ENCODE measurements around the gene MYLK4.

- TF ChIP-seq EZH2 (IDR thresholded peaks at IDR 0.05; ENCODE audit: borderline replicate concordance, low read depth, low read length, severe bottlenecking) (no peak), MAX (IDR thresholded peaks at IDR 0.05; ENCODE audit: insufficient read depth, insufficient read length) (no peak), FOS (IDR thresholded peaks at IDR 0.05; ENCODE audit: borderline replicate concordance, insufficient read depth, low read length) (no peak), CTCF (IDR thresholded peaks at IDR 0.05; ENCODE audit: extremely low read depth in 1 of 2, insufficient read depth in 1 of 2, low read depth in 1 of 2, low read length in 2 of 2) (no peak), POLR2AphosphoS5 (IDR thresholded peaks at IDR 0.05; ENCODE audit: insufficient read depth, low read depth, low read length) (no peak), POLR2A (IDR thresholded peaks at IDR 0.05; ENCODE audit: low read depth, low read length) (no peak)
These were observed 109.5 kb downstream of the MYLK4 start for GRCh38 chr6:2641044-2641725.
